GM19467 (cell line): Measurements from ENCODE around the gene ZNF735.
"Not testable (repeated sequence)": the region's sequence is repeated elsewhere in the genome, so short reads cannot be mapped to it uniquely, and the experiment has no call there.

Source experiments
- ATAC-seq: cut with Tn5 transposase; IDR thresholded peaks from one replicate; pipeline ENCODE4 v1.9.1; 2021; ENCODE audit warnings: mild to moderate bottlenecking, moderate library complexity; ENCODE audit not compliant: unreplicated experiment

Gene ZNF735

DNA sequence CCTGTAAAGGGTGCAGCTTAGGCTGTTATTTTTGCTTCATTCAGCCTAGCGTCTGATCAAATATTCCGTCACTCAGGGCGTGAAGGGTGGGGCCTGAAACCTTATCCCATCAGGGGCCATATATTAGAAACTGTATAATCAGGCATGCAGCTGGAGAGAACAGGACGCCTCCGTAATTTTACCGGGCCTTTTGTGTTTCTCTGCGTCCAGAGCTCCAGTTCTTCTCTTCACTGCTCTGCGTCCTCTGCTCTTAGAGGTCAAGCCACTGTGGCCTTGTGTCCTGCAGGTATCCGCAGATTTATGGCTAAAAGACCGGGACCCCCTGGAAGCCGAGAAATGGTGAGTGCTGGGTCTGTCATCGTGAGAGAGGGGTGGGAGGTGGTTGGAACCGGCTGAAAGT is at the start of gene ZNF735:
ZNF735 (plus strand) TSS at position 301 of the 400 bp plus-strand sequence; CDS start at position 301, 0 bp downstream.
- ATAC-seq: no peak

DNA sequence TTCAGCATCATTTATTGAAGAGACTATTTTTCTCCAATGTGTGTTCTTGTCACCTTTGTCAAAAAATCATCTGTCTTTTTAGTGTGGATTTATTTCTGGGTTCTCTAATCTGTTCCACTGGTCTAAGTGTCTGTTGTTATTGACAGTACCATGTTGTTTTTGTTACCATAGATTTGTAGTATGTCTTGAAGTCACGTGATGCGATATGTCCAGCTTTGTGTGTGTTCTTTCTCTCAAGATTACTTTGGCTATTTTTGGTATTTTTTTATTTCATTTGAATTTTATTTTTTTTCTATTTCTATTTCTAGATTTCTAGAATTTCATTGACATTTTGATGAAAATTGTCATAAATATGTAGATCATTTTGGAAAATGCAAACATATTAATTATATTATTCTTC is 36.0 kb upstream of the ZNF735 start:
- ATAC-seq: not testable (repeated sequence)

DNA sequence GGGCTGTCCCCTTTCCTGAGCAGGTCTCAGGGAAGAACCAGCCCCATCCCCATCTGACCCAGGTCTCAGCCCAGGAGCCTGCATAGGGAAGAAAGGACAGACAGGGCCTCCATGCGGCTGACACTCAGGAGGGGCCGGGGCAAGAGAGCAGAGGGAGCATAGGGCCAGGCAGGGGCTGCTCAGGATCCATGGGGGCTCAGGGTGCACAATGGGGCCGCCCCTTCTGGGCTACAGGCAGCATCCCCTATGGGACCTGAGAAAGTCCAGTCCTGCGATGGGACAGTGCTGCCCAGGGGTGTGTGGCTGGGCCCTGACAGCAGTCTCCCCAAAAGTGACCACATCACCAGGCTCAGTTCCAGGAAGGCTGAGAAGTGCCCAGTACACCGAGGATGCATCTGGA is 32.7 kb upstream of the ZNF735 start:
- ATAC-seq: no peak

DNA sequence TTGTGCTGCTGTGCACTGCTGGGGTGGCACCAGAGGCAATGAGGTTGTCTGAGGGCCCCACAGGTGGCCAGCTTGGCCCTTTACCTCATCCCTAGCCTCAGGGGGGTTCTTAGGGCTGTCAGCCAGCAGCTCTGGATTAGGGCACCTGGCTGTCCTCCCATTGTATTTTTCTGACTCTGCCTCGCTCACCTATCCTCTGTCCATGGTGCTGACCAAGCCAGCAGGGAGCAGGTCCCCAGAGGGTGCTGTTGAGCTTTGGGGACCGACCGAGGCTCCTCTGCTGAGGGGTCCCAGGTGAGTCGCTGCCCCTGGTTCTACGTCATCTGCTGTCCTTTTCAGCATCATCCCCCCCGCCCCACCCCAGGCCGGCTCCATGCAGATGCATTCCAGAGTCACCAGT is 32.1 kb upstream of the ZNF735 start:
- ATAC-seq: no peak

DNA sequence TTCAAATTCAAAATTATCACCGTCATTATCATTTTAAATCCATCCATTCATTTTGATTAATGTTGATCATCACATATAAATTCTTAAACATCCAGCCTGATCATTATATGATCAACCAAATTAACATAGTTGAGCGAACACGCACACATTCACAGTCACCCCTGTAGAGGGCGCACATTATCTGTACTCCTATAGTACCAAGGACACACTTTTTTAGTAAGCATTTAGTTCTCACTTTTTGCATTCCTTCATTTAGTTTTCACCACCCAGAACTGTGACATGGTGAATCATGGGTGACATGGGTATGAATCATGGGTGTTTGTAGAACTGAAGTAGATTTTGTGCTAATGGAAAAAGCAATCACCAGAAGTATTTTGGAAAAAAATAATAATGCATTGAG is 26.0 kb upstream of the ZNF735 start:
- ATAC-seq: no peak

DNA sequence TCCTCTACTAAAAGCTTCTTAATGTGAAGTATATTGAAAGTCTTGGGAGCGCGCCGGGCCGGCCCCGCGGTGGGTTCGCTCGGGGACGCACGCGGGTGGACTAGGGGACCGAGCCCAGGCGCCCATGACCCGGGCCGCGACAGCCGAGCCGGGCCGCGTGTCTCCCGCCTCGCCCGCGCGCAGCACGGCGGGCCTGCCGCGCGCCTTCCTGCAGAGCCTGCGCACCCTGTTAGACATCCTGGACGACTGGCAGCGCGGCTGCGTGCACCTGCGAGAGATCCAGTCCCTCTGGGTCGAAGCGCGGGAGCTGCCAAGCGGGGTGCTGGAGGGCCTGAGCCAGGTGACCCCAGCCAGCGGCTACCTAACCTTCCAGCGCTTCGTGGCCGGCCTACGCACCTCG is 25.4 kb upstream of the ZNF735 start:
- no peak for ATAC-seq

DNA sequence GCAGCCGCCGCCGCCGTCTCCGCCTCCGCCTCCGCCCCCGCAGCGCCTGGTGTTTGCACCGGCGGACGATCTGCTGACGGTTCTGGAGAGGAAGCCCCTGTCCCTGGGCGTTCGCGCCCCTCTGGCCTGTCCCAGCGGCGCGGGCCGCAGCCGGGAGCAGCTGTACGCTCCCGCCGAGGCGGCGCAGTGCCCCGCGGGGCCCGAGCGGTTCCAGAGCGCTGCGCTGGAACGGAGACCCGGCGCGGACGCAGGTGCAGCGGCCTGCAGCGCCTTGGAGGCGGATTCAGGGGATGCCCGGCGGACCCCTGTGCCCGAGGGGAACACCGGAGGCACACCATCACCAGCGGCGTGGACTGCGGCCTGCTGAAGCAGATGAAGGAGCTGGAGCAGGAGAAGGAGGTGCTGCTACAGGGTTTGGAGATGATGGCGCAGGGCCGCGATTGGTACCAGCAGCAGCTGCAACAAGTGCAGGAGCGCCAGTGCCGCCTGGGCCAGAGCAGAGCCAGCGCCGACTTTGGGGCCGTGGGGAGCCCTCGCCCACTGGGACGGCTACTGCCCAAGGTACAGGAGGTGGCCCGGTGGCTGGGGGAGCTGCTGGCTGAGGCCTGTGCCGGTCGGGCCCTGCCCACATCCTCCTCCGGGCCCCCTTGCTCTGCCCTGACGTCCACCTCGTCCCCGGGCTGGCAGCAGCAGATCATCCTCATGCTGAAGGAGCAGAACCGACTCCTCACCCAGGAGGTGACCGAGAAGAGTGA is 24.8 kb upstream of the ZNF735 start:
- ATAC-seq: no peak

DNA sequence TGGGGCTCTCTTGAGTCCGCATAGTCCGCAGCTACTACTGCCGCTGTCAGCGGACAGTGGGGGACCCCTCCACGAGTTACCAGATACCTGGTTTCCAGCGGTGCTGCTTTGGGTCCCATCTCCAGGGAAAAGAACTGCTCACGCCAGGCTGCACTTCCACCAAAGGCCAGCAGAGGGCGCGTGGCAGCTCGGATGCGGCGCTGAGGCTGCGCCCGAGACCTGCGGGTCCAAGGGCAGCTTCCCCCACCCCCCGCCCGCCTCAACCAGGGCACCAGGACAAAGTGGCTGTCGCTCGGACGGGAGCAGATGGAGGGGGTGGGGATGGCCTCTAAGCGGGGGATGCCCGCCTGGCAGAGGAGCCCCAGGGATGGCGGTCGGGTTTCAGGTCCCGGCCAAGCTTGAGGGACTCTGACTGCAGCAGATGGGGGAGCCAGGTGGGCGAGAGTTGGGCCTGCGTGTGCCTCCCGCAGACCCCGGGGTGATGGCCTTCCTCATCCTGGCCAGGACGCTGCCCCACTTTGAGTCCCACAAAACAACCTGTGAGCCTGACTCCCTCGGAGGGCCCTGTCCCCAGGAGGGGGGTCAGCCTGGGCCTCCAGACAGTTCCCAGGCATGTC is 23.8 kb upstream of the ZNF735 start:
- no peak for ATAC-seq

DNA sequence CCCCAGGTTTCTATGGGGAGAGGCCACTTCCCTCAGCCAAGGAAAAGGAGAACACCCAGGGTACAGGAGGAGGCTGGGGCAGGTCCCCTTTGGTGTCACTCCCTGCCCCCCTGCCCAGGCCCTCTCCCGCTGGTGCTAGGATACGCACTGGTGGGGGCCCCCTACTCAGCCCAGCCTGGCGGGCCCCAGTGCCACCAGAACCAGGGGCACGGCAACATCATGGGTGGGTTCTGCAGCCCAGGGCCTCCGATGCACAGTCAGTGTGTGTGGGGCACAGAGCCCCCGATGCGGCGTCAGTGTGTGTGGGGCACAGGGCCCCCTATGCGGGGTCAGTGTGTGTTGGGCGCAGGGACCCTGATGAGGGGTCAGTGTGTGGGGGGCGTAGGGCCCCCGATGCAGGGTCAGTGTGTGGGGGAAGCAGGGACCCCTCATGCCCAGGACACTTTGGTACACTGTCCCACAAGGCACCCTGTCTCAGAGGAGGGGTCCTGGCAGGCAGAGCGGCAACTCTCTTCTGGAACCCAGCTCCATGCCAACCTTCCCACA is 23.1 kb upstream of the ZNF735 start:
- ATAC-seq: no peak

DNA sequence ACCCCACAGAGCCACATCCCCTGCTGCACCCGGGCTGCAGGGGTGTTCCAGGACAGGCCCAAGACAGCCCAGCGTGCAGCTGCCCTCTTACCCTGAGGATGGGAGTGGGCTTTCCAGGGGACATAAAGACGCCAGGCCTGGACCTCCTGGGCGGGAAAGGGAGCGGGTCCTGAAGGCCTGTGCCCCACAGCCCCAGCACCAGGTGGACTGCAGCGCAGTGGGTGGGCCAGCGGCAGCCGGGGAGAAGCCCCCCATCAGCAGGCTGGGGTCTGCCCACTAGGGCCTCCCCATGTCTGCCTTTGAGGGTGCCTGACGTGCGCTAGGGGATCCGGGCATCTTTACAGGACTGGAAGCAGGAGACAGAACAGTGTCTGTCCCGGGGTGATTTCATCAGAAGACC is 22.6 kb upstream of the ZNF735 start:
- ATAC-seq: no peak

DNA sequence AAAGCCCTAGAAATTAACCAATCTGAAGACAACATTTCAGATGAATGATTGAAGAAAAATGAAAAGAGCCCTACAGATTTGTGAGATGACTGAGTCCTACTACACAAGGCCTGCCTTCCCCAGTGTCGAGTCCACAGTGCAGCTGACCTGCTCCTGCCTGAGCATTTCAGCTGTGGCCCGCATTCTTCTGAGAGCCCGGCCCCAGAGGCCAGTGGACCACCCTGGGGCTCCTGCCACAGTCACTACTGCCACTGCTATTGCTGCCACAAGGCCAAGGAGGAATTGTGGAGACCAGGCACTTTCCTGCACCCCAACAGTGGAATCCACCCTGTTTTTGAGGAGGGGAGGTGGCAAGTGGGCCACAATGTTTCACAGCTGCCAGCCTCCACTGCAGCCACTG is 19.6 kb upstream of the ZNF735 start:
- no peak for ATAC-seq

DNA sequence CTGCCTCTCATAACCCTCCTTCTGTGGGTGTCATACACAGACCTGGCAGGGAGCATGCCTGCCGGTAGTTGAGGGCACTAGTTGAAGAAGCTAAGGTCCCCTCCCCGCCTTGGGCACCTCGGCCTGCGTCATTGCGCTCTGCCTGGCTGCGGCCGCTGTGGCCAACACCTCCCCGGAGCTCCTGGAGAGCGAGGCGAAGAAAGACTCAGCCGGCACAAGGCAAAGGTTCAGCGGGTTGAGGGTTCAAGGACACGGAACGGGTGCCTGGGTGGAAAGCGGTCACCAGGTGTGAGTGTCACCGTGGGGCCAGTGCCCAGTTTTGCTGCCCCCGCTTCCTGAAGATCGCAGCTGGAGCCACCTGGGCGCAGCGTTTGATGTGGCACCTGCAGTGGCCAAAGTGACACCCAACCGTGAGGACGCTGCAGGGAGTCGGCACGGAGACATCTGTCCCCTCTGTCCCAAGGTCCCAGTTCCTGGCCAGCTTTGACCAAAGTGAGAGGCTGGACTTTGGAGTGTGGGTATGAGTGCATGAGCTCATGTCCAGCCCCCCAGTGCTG is 14.8 kb upstream of the ZNF735 start:
- ATAC-seq: no peak

DNA sequence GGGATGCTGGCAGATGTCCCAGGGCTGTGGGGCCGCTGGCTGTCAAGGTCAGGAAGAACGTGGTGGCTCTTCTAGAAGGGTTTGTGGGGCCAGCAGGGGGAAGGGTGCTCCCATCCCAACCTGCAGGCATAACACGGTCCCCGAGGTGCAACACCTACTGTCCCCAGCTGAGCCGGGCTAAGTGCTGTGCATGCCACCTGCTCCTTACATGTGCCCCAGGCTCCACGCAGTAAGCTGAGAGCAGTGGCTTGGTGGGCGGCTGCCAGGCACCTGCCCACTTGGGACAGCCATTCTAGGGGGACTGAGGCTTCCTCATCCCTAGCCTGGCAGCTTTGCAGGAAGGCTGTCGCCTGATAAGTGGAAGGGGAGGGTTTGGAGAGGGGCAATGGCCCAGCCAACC is 14.2 kb upstream of the ZNF735 start:
- ATAC-seq: no peak

DNA sequence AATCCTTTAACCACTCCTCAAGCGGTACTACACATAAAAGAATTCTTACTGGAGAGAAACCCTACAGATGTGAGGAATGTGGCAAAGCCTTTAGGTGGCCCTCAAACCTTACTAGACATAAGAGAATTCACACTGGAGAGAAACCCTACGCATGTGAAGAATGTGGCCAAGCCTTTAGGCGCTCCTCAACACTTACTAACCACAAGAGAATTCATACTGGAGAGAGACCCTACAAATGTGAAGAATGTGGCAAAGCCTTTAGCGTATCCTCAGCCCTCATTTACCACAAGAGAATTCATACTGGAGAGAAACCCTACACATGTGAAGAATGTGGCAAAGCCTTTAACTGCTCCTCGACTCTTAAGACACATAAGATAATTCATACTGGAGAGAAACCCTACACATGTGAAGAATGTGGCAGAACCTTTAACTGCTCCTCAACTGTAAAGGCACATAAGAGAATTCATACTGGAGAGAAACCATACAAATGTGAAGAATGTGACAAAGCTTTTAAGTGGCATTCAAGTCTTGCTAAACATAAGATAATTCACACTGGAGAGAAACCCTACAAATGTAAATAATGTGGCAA is 12.8 kb downstream of the ZNF735 start:
- ATAC-seq: not testable (repeated sequence)

DNA sequence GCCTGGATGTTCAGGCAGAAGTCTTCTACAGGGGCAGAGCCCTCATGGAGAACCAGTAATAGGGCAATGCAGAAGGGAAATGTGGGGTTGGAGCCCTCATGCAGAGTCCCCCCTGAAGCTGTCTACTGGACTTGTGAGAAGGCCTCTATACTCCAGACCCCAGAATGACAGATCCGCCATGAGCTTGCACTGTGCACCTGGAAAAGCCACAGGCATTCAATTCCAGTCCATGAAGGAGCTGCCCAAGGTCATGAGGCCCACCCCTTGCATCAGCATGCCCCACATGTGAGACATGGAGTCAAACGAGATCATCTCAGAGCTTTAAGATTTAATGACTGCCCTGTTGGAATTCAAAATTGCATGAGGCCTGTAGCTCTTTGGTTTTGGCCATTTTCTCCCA is 16.4 kb downstream of the ZNF735 start:
- no peak for ATAC-seq

DNA sequence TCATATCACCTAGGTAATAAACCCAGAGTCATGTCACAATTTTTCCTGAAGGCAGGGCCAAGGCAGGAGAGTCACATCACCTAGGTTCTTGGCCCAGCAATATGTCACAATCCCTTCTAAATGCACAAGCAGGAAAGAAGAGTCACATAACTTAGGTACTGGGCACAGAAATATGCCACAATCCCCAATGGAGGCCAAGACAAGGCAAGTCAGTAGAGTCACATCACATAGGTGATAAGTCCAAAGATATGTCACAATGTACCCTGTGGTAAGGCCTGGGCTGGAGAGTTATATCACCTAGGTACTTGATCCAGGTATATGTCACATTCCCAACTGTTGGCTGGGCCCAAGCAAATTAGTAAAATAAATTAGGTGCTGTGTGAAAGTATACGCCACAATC is 21.2 kb downstream of the ZNF735 start, which contains the start of gene ZNF679:
ZNF679 (plus strand) TSS at position 301 of the 400 bp plus-strand sequence. CDS start 20,644 bp downstream, outside the sequence.
- not testable (repeated sequence) for ATAC-seq

DNA sequence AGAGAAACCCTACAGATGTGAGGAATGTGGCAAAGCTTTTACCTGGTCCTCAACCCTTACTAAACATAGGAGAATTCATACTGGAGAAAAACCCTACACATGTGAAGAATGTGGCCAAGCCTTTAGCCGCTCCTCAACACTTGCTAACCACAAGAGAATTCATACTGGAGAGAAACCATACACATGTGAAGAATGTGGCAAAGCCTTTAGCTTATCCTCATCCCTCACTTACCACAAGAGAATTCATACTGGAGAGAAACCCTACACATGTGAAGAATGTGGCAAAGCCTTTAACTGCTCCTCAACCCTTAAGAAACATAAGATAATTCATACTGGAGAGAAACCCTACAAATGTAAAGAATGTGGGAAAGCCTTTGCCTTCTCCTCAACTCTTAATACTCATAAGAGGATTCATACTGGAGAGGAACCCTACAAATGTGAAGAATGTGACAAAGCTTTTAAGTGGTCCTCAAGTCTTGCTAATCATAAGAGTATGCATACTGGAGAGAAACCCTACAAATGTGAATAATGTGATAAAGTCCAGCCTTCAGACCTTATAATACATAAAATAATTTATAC is 59.4 kb downstream of the ZNF735 start:
- no peak for ATAC-seq
